ENCODE results near the gene PCBP1. TPM values are rescaled to one million over a fixed set of nuclear protein-coding genes. Genes with fewer than 3 reads are reported as not detected.

The PCBP1 gene
- total and polyA plus RNA-seq, 2 experiments from 2014 or later: 212 to 393 TPM

GRCh38 chr2:70039366-70039765 is 47.9 kb upstream of the PCBP1 start (continued):
- no peak for TF ChIP-seq EZH2 (IDR thresholded peaks at IDR 0.05; ENCODE audit: low read depth, unreplicated experiment)
- no peak for TF ChIP-seq NANOG (IDR thresholded peaks at IDR 0.05; ENCODE audit: borderline replicate concordance)
- TF ChIP-seq EZH2phosphoT487 (IDR thresholded peaks at IDR 0.05; ENCODE audit: unreplicated experiment): no peak
- no peak for TF ChIP-seq ZNF114 (CRISPR knock-in tag; IDR thresholded peaks at IDR 0.05)

- H3K27me3 Mint-ChIP-seq (ENCODE audit: insufficient read depth, low read depth, poor library complexity): peaks cover 2% of the 10 kb centered on the region
- Histone ChIP-seq H2AFZ (no peak overlapping the region), H3K4me1 (ENCODE audit: insufficient read depth) (peaks cover 6% of the 10 kb centered on the region), H3F3A (replicated peaks; ENCODE audit: low read depth) (0 out of 2 replicates have a peak, but pooled peaks cover 3% of the 10 kb centered on the region), H3K36me3 (ENCODE audit: insufficient read depth) (no peaks in the 10 kb centered on the region; the same call in 1 of the 2 replicates), H4K20me1 (replicated peaks; ENCODE audit: insufficient read depth) (no peaks in the 10 kb centered on the region; the same call in 1 of the 2 replicates), H3K4me2 (no peak overlapping the region), H3K79me2 (replicated peaks; ENCODE audit: insufficient read depth) (no peaks in the 10 kb centered on the region), H3K27ac (ENCODE audit: low read depth) (no peak overlapping the region), H3K4me3 (no peak overlapping the region), H3K27me3 (ENCODE audit: insufficient read depth) (no peaks in the 10 kb centered on the region), H3K9me2 (ENCODE audit: insufficient read depth) (peaks cover 6% of the 10 kb centered on the region; the same call in 1 of the 2 replicates)
- DNase-seq (ENCODE audit: low spot score): no peak
- no peak overlapping the region for H3K4me3 Mint-ChIP-seq
- peaks cover 4% of the 10 kb centered on the region; the same call in 2 of the 3 replicates for H3K36me3 Mint-ChIP-seq (ENCODE audit: low read depth)
- TF ChIP-seq CTCF (conservative IDR thresholded peaks at IDR 0.05; ENCODE audit: low read depth in 2 of 2) (no peak), EZH2phosphoT487 (IDR thresholded peaks at IDR 0.05; ENCODE audit: unreplicated experiment) (no peak), REST (IDR thresholded peaks at IDR 0.05; ENCODE audit: unreplicated experiment) (no peak), JUNB (IDR thresholded peaks at IDR 0.05; ENCODE audit: unreplicated experiment) (no peak), ETS1 (IDR thresholded peaks at IDR 0.05) (no peak), NANOG (IDR thresholded peaks at IDR 0.05; ENCODE audit: borderline replicate concordance) (no peak), ZNF114 (CRISPR knock-in tag; IDR thresholded peaks at IDR 0.05) (no peak), POLR2AphosphoS5 (IDR thresholded peaks at IDR 0.05; ENCODE audit: low read depth) (no peak), ZNF331 (CRISPR knock-in tag; IDR thresholded peaks at IDR 0.05; ENCODE audit: low read depth) (no peak), EZH2 (IDR thresholded peaks at IDR 0.05; ENCODE audit: low read depth, unreplicated experiment) (no peak), CREB1 (CRISPR knock-in tag; IDR thresholded peaks at IDR 0.05; ENCODE audit: low read depth) (no peak)
- TF ChIP-seq, protein P1, sequence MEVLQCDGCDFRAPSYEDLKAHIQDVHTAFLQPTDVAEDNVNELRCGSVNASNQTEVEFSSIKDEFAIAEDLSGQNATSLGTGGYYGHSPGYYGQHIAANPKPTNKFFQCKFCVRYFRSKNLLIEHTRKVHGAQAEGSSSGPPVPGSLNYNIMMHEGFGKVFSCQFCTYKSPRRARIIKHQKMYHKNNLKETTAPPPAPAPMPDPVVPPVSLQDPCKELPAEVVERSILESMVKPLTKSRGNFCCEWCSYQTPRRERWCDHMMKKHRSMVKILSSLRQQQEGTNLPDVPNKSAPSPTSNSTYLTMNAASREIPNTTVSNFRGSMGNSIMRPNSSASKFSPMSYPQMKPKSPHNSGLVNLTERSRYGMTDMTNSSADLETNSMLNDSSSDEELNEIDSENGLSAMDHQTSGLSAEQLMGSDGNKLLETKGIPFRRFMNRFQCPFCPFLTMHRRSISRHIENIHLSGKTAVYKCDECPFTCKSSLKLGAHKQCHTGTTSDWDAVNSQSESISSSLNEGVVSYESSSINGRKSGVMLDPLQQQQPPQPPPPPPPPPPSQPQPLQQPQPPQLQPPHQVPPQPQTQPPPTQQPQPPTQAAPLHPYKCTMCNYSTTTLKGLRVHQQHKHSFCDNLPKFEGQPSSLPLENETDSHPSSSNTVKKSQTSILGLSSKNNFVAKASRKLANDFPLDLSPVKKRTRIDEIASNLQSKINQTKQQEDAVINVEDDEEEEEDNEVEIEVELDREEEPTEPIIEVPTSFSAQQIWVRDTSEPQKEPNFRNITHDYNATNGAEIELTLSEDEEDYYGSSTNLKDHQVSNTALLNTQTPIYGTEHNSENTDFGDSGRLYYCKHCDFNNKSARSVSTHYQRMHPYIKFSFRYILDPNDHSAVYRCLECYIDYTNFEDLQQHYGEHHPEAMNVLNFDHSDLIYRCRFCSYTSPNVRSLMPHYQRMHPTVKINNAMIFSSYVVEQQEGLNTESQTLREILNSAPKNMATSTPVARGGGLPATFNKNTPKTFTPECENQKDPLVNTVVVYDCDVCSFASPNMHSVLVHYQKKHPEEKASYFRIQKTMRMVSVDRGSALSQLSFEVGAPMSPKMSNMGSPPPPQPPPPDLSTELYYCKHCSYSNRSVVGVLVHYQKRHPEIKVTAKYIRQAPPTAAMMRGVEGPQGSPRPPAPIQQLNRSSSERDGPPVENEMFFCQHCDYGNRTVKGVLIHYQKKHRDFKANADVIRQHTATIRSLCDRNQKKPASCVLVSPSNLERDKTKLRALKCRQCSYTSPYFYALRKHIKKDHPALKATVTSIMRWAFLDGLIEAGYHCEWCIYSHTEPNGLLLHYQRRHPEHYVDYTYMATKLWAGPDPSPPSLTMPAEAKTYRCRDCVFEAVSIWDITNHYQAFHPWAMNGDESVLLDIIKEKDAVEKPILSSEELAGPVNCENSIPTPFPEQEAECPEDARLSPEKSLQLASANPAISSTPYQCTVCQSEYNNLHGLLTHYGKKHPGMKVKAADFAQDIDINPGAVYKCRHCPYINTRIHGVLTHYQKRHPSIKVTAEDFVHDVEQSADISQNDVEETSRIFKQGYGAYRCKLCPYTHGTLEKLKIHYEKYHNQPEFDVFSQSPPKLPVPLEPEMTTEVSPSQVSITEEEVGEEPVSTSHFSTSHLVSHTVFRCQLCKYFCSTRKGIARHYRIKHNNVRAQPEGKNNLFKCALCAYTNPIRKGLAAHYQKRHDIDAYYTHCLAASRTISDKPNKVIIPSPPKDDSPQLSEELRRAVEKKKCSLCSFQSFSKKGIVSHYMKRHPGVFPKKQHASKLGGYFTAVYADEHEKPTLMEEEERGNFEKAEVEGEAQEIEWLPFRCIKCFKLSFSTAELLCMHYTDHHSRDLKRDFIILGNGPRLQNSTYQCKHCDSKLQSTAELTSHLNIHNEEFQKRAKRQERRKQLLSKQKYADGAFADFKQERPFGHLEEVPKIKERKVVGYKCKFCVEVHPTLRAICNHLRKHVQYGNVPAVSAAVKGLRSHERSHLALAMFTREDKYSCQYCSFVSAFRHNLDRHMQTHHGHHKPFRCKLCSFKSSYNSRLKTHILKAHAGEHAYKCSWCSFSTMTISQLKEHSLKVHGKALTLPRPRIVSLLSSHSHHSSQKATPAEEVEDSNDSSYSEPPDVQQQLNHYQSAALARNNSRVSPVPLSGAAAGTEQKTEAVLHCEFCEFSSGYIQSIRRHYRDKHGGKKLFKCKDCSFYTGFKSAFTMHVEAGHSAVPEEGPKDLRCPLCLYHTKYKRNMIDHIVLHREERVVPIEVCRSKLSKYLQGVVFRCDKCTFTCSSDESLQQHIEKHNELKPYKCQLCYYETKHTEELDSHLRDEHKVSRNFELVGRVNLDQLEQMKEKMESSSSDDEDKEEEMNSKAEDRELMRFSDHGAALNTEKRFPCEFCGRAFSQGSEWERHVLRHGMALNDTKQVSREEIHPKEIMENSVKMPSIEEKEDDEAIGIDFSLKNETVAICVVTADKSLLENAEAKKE (CRISPR knock-in tag; IDR thresholded peaks at IDR 0.05): no peak
- no peaks in the 10 kb centered on the region for H3K9me3 Mint-ChIP-seq
- no peak overlapping the region for H3K27ac Mint-ChIP-seq
- H3K4me1 Mint-ChIP-seq: peaks cover 5% of the 10 kb centered on the region
- no peak for ATAC-seq
Measured at GRCh38 chr2:70041663-70042062, 45.6 kb upstream of the PCBP1 start.
